Measurements from ENCODE around the gene LAMB4. TPM values are rescaled to one million over a fixed set of nuclear protein-coding genes. Genes with fewer than 3 reads are reported as not detected.

LAMB4 gene
- total and polyA plus RNA-seq, 7 donors = 0.04 to 2.0 (median 0.14) TPM; not detected in 4

DNA sequence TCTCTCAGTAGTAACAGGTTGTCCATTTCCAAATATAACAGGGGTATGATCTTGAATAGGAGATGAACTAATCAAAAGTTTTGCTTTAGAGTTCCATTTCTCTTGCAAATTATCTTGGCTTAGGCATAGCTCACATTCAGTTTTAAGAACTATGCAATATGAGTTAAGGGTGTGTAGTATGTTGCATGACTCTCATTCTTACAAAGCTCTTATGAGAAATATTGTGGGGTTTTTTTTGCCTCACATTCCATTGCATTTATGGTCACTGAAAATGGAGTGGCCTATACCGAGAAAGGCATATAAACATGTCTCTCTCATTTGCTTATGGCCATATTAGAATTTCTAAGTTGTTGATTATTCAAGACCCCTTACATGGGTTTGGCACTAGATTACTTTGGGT lies 78.7 kb downstream of the LAMB4 start:
- H3K4me3 ChIP-seq = no peak overlapping the region
- H3K36me3 ChIP-seq = no peaks in the 10 kb centered on the region
- WGBS, 2 donors = 41 to 86% methylated on average over 1 of the region's 1 CpG
- TF ChIP-seq POLR2A (IDR thresholded peaks at IDR 0.05) (no peak), CTCF (IDR thresholded peaks at IDR 0.05) (no peak), POLR2AphosphoS5 (IDR thresholded peaks at IDR 0.05) (no peak), EP300 (IDR thresholded peaks at IDR 0.05) (no peak)
- no peaks in the 10 kb centered on the region for H3K9me3 ChIP-seq
- intact Hi-C loops (cut with DNase I) = no loop called here
- H3K27me3 ChIP-seq = no peaks in the 10 kb centered on the region
- DNase-seq = no peak
- H3K4me1 ChIP-seq = peaks cover 0 to 16% (median 9%) of the 10 kb centered on the region in 4 donors
- H3K27ac ChIP-seq = no peak overlapping the region

DNA sequence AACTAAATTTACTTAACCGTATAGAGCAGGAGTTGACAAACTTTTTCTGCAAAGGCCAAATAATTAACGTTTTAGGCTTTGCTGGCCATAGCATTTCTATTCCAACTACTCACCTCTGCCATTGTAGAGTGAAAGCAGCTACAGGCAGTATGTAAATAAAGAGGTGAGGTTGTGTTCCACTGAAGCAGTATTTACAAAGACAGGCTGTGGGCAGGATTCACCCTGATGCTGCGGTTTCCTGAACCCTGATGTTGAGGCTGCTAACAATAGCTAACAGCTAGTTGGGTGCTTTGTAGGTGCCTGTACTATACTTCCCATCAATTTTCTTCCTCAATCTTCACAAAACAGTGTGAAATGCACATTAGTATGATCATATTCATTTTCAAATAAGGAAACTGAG lies 80.2 kb downstream of the LAMB4 start:
- H3K4me1 ChIP-seq = peaks cover 0 to 23% (median 13%) of the 10 kb centered on the region in 4 donors
- TF ChIP-seq CTCF (IDR thresholded peaks at IDR 0.05) (no peak), EP300 (IDR thresholded peaks at IDR 0.05) (no peak), POLR2A (IDR thresholded peaks at IDR 0.05) (no peak), POLR2AphosphoS5 (IDR thresholded peaks at IDR 0.05) (no peak)
- WGBS, 2 donors = 80 to 85% methylated on average over 3 of the region's 3 CpGs

DNA sequence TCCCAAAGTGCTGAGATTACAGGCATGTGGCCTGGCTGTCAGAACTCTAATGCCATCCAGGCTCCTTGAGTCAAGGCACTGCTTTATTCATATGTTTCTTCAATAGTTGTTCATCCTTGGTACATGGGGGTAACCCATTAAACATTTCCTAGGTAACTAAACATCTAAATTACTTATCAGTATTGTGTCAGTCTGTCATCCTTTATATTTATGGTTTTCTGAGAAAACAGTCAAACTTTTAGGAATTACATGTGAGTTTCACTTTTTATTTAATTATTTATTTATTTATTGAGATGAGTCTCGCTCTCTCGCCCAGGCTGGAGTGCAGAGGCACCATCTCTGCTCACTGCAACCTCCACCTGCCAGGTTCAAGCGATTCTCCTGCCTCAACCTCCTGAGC lies 81.7 kb downstream of the LAMB4 start:
- H3K36me3 ChIP-seq = no peaks in the 10 kb centered on the region
- no peaks in the 10 kb centered on the region for H3K27me3 ChIP-seq
- peaks cover 0 to 32% (median 18%) of the 10 kb centered on the region in 4 donors for H3K4me1 ChIP-seq
- DNase-seq = no peak
- intact Hi-C loops (cut with DNase I) = no loop called here
- no peak overlapping the region for H3K4me3 ChIP-seq
- WGBS, 2 donors = 93 to 97% methylated on average over 3 of the region's 3 CpGs
- no peaks in the 10 kb centered on the region for H3K9me3 ChIP-seq
- TF ChIP-seq CTCF (IDR thresholded peaks at IDR 0.05) (no peak), EP300 (IDR thresholded peaks at IDR 0.05) (no peak), POLR2AphosphoS5 (IDR thresholded peaks at IDR 0.05) (no peak), POLR2A (IDR thresholded peaks at IDR 0.05) (no peak)
- H3K27ac ChIP-seq = no peak overlapping the region

More for the DNA sequence above, 80.2 kb downstream of the LAMB4 start:
- intact Hi-C loops (cut with DNase I) = no loop called here
- no peak overlapping the region for H3K27ac ChIP-seq
- H3K9me3 ChIP-seq = no peaks in the 10 kb centered on the region
- H3K36me3 ChIP-seq = no peaks in the 10 kb centered on the region
- H3K27me3 ChIP-seq = no peaks in the 10 kb centered on the region
- no peak for DNase-seq
- no peak overlapping the region for H3K4me3 ChIP-seq

GRCh38 chr7:108046952-108047506 lies 83.1 kb downstream of the LAMB4 start:
- no peaks in the 10 kb centered on the region for H3K27me3 ChIP-seq
- H3K27ac ChIP-seq = no peak overlapping the region
- H3K4me3 ChIP-seq = no peak overlapping the region
- H3K9me3 ChIP-seq = no peaks in the 10 kb centered on the region
- WGBS, 2 donors = 65 to 81% methylated on average over 6 of the region's 6 CpGs
- TF ChIP-seq POLR2A (IDR thresholded peaks at IDR 0.05) (no peak), EP300 (IDR thresholded peaks at IDR 0.05) (no peak), POLR2AphosphoS5 (IDR thresholded peaks at IDR 0.05) (no peak), CTCF (IDR thresholded peaks at IDR 0.05) (no peak)
- H3K4me1 ChIP-seq = peaks cover 0 to 32% (median 18%) of the 10 kb centered on the region in 4 donors
- H3K36me3 ChIP-seq = no peaks in the 10 kb centered on the region
- DNase-seq = no peak
- intact Hi-C loops (cut with DNase I) = no loop called here

- no peak for TF ChIP-seq POLR2AphosphoS5 (IDR thresholded peaks at IDR 0.05)
- no peak for TF ChIP-seq EP300 (IDR thresholded peaks at IDR 0.05)
- no peak for TF ChIP-seq CTCF (IDR thresholded peaks at IDR 0.05)
- no peak for TF ChIP-seq POLR2A (IDR thresholded peaks at IDR 0.05)
- Histone ChIP-seq H3K27me3 (no peaks in the 10 kb centered on the region), H3K4me3 (no peak overlapping the region), H3K36me3 (no peaks in the 10 kb centered on the region), H3K9me3 (no peaks in the 10 kb centered on the region), H3K4me1 (peaks cover 0 to 19% (median 12%) of the 10 kb centered on the region in 4 donors), H3K27ac (peak overlapping the region in 2 of 4 donors; percentile 20 to 54)
- WGBS, 2 donors = 76 to 78% methylated on average over 1 of the region's 1 CpG
- no peak for DNase-seq
- intact Hi-C loops (cut with DNase I) = no loop called here
Measured at GRCh38 chr7:108045669-108046068, 84.5 kb downstream of the LAMB4 start.
